IPS-20b (cell line): ENCODE data around the gene BCAS3.

Experiments used
- H3K27ac ChIP-seq: one replicate; pipeline ENCODE4 v1.5.1; 2013; ENCODE audit warnings: low read length
- H3K27me3 ChIP-seq: 2 replicates; pipeline ENCODE4 v1.6.1; 2013; ENCODE audit warnings: mild to moderate bottlenecking, low read length, inconsistent platforms; ENCODE audit not compliant: insufficient read depth
- H3K36me3 ChIP-seq: 2 replicates; pipeline ENCODE4 v1.6.1; 2013; ENCODE audit warnings: low read depth, mild to moderate bottlenecking, inconsistent platforms, low read length, moderate library complexity; ENCODE audit not compliant: insufficient read depth
- H3K4me1 ChIP-seq: 2 replicates; pipeline ENCODE4 v1.6.1; 2013; ENCODE audit warnings: mild to moderate bottlenecking, control low read depth, inconsistent platforms, low read length, moderate library complexity; ENCODE audit not compliant: insufficient read depth
- H3K4me3 ChIP-seq: 2 replicates; pipeline ENCODE4 v1.5.1; 2013; ENCODE audit warnings: mild to moderate bottlenecking, low read length, inconsistent platforms
- H3K9ac ChIP-seq: 2 replicates; pipeline ENCODE4 v1.6.1; 2013; ENCODE audit warnings: low read depth, mild to moderate bottlenecking, inconsistent platforms, low read length, moderate library complexity
- H3K9me3 ChIP-seq: 2 replicates; pipeline ENCODE4 v1.6.1; 2013; ENCODE audit warnings: mild to moderate bottlenecking, low read depth, low read length, inconsistent platforms; ENCODE audit not compliant: insufficient read depth

BCAS3 gene

GRCh38 chr17:61294777-61295176 lies 617.1 kb downstream of the BCAS3 start:
- no peaks in the 10 kb centered on the region; the same call in 1 of the 2 replicates for H3K27me3 ChIP-seq
- no peak overlapping the region for H3K27ac ChIP-seq
- no peaks in the 10 kb centered on the region for H3K9me3 ChIP-seq
- H3K4me1 ChIP-seq = no peaks in the 10 kb centered on the region
- H3K4me3 ChIP-seq = no peak overlapping the region
- H3K36me3 ChIP-seq = no peaks in the 10 kb centered on the region
- H3K9ac ChIP-seq = no peak overlapping the region

- H3K27me3 ChIP-seq = no peaks in the 10 kb centered on the region
Observed at GRCh38 chr17:61296058-61296457, 618.4 kb downstream of the BCAS3 start.

GRCh38 chr17:61299517-61300513 lies 622.2 kb downstream of the BCAS3 start:
- Histone ChIP-seq H3K4me1 (0 out of 2 replicates have a peak, but pooled peaks cover 3% of the 10 kb centered on the region), H3K4me3 (no peak overlapping the region), H3K27ac (no peak overlapping the region), H3K9me3 (no peaks in the 10 kb centered on the region), H3K27me3 (no peaks in the 10 kb centered on the region), H3K9ac (no peak overlapping the region), H3K36me3 (no peaks in the 10 kb centered on the region)

More at GRCh38 chr17:61296058-61296457, 618.4 kb downstream of the BCAS3 start:
- no peaks in the 10 kb centered on the region for H3K36me3 ChIP-seq
- H3K9ac ChIP-seq = no peak overlapping the region
- H3K9me3 ChIP-seq = no peaks in the 10 kb centered on the region
- H3K4me1 ChIP-seq = no peaks in the 10 kb centered on the region
- no peak overlapping the region for H3K27ac ChIP-seq
- no peak overlapping the region for H3K4me3 ChIP-seq

- Histone ChIP-seq H3K36me3 (no peaks in the 10 kb centered on the region), H3K4me3 (no peak overlapping the region), H3K9me3 (no peaks in the 10 kb centered on the region), H3K27ac (no peak overlapping the region), H3K4me1 (0 out of 2 replicates have a peak, but pooled peaks cover 3% of the 10 kb centered on the region), H3K9ac (no peak overlapping the region), H3K27me3 (no peaks in the 10 kb centered on the region)
Observed at GRCh38 chr17:61302953-61303816, 625.5 kb downstream of the BCAS3 start.

GRCh38 chr17:61303817-61304096 lies 626.1 kb downstream of the BCAS3 start:
- no peaks in the 10 kb centered on the region for H3K27me3 ChIP-seq
- no peaks in the 10 kb centered on the region for H3K9me3 ChIP-seq
- H3K9ac ChIP-seq = no peak overlapping the region
- H3K36me3 ChIP-seq = no peaks in the 10 kb centered on the region
- H3K27ac ChIP-seq = no peak overlapping the region
- H3K4me1 ChIP-seq = 0 out of 2 replicates have a peak, but pooled peaks cover 7% of the 10 kb centered on the region
- no peak overlapping the region for H3K4me3 ChIP-seq

- Histone ChIP-seq H3K27me3 (no peaks in the 10 kb centered on the region), H3K4me1 (0 out of 2 replicates have a peak, but pooled peaks cover 8% of the 10 kb centered on the region), H3K4me3 (no peak overlapping the region), H3K9me3 (no peaks in the 10 kb centered on the region), H3K9ac (no peak overlapping the region), H3K36me3 (no peaks in the 10 kb centered on the region), H3K27ac (no peak overlapping the region)
Observed at GRCh38 chr17:61305024-61305423, 627.4 kb downstream of the BCAS3 start.

- H3K27ac ChIP-seq = no peak overlapping the region
- H3K9me3 ChIP-seq = no peaks in the 10 kb centered on the region
- no peak overlapping the region for H3K4me3 ChIP-seq
- H3K36me3 ChIP-seq = no peaks in the 10 kb centered on the region
- H3K4me1 ChIP-seq = 0 out of 2 replicates have a peak, but pooled peaks cover 8% of the 10 kb centered on the region
- H3K27me3 ChIP-seq = no peaks in the 10 kb centered on the region
- no peak overlapping the region for H3K9ac ChIP-seq
Observed at GRCh38 chr17:61306003-61306402, 628.4 kb downstream of the BCAS3 start.

GRCh38 chr17:61307905-61308886 lies 630.5 kb downstream of the BCAS3 start:
- 0 out of 2 replicates have a peak, but pooled peaks cover 5% of the 10 kb centered on the region for H3K4me1 ChIP-seq
- no peak overlapping the region for H3K4me3 ChIP-seq
- H3K9ac ChIP-seq = no peak overlapping the region
- no peaks in the 10 kb centered on the region for H3K36me3 ChIP-seq
- no peaks in the 10 kb centered on the region for H3K27me3 ChIP-seq
- H3K9me3 ChIP-seq = no peaks in the 10 kb centered on the region
- H3K27ac ChIP-seq = no peak overlapping the region

GRCh38 chr17:61309362-61310256 lies 632.0 kb downstream of the BCAS3 start:
- H3K36me3 ChIP-seq = no peaks in the 10 kb centered on the region
- no peak overlapping the region for H3K4me3 ChIP-seq
- no peak overlapping the region for H3K27ac ChIP-seq
- H3K9ac ChIP-seq = no peak overlapping the region
- H3K27me3 ChIP-seq = no peaks in the 10 kb centered on the region
- H3K9me3 ChIP-seq = no peaks in the 10 kb centered on the region
- 0 out of 2 replicates have a peak, but pooled peaks cover 5% of the 10 kb centered on the region for H3K4me1 ChIP-seq

- 0 out of 2 replicates have a peak, but pooled peaks cover 5% of the 10 kb centered on the region for H3K4me1 ChIP-seq
- H3K9me3 ChIP-seq = no peaks in the 10 kb centered on the region
- H3K27me3 ChIP-seq = no peaks in the 10 kb centered on the region
- H3K27ac ChIP-seq = no peak overlapping the region
- no peak overlapping the region for H3K4me3 ChIP-seq
- no peak overlapping the region for H3K9ac ChIP-seq
- no peaks in the 10 kb centered on the region for H3K36me3 ChIP-seq
Observed at GRCh38 chr17:61310590-61310989, 632.9 kb downstream of the BCAS3 start.
